ENCODE results near the gene GLIPR1.

Gene GLIPR1

DNA sequence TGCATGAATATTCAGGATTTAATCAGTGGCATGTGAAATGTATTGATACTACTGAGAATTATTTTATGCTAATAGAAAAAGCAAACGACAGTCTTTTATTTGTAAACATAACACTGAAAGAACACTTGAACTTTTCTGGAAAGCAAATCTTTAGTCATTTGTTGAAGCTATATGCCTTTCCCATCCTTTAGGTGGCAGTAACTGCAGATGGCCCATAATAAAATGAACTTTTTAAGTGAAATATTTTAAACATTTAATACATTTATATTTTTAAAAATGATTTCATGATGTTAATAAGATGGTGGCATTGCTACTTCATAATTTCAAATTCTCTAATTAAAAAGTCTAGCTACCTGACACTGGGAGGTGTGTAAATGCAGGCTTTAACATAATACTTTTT, 44.7 kb downstream of the GLIPR1 start:
- no peak overlapping the region for H3K9ac ChIP-seq (ENCODE audit: insufficient read length)
- no peak overlapping the region for H3K27ac ChIP-seq
- DNase-seq (ENCODE audit: low read depth, low spot score), result no peak

DNA sequence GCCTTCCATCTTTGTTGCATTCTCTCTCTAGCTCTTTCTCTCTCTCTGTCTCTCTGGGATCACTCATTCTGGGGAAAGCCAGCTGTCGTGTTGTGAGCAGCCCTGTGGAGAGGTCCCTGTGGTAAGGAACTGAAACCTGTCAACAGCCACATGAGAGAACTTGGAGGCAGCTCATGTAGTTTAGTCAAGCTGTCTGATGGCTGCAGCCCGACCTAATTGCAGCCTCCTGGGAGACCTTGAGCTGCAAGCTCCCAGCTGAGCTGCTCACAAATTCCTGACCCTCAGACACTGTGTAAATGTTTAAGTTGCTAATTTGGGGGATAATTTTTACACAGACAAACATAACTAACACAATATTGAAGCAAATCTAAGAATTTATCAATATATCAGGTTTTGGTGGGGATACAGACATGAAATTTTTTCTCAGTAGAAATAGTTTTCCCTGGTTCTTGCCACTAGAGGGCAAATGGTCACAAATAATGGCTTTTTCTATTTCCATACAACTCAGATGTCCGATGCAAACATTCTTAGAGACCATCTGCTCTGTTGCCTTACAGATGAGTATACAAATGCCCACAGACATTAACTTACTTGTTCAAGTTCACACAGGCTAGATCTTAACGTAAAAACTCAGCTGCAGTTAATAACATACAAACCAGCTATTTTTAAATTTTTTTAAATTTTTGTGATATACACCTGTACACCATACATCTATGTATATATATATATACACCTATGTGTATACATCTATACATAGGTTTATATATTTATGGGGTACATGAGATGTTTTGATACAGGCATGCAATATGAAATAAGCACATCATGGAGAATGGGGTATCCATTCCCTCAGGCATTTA, 46.3 kb downstream of the GLIPR1 start:
- Histone ChIP-seq H3K9me3 (ENCODE audit: low read depth, low read length) (no peaks in the 10 kb centered on the region), H3K36me3 (ENCODE audit: insufficient read depth, low read length) (no peaks in the 10 kb centered on the region), H3K4me3 (no peak overlapping the region), H3K9ac (ENCODE audit: insufficient read length) (no peak overlapping the region), H3K27ac (no peak overlapping the region)
- DNase-seq (ENCODE audit: low read depth, low spot score), result no peak
- TF ChIP-seq POLR2AphosphoS5 (IDR thresholded peaks at IDR 0.05; ENCODE audit: borderline replicate concordance, low read depth, low read length) (no peak), EZH2 (IDR thresholded peaks at IDR 0.05) (no peak), FOXP2 (optimal IDR thresholded peaks at IDR 0.05; ENCODE audit: control extremely low read depth, extremely low read length, insufficient read depth) (no peak)

More for the DNA sequence above, 44.7 kb downstream of the GLIPR1 start:
- H3K9me3 ChIP-seq (ENCODE audit: low read depth, low read length), result no peaks in the 10 kb centered on the region
- H3K4me3 ChIP-seq, result no peak overlapping the region
- no peak for TF ChIP-seq POLR2AphosphoS5 (IDR thresholded peaks at IDR 0.05; ENCODE audit: borderline replicate concordance, low read depth, low read length)
- no peak for TF ChIP-seq EZH2 (IDR thresholded peaks at IDR 0.05)
- no peak for TF ChIP-seq FOXP2 (optimal IDR thresholded peaks at IDR 0.05; ENCODE audit: control extremely low read depth, extremely low read length, insufficient read depth)
- H3K36me3 ChIP-seq (ENCODE audit: insufficient read depth, low read length), result no peaks in the 10 kb centered on the region

DNA sequence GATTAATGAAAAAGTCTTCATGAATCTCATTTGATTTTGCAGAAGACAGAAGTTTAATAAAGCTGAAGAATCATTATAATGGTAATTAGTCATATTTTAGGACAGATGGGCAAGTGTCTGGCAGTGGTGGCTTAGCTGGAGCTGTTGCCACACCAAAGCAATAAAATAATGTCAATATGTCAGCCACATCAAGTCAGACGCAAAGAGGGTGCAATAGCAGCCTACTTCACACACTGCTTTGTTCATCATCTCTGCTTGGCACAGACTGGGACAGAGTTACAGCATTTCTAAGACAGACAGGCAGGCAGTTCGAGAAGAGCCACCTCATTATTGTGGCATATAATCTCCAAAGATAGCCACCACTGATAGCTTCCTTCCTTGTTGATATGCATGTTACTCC, 47.7 kb downstream of the GLIPR1 start:
- Histone ChIP-seq H3K36me3 (ENCODE audit: insufficient read depth, low read length) (no peaks in the 10 kb centered on the region), H3K9me3 (ENCODE audit: low read depth, low read length) (no peaks in the 10 kb centered on the region), H3K9ac (ENCODE audit: insufficient read length) (no peak overlapping the region), H3K27ac (no peak overlapping the region), H3K4me3 (no peak overlapping the region)
- TF ChIP-seq FOXP2 (optimal IDR thresholded peaks at IDR 0.05; ENCODE audit: control extremely low read depth, extremely low read length, insufficient read depth) (no peak), POLR2AphosphoS5 (IDR thresholded peaks at IDR 0.05; ENCODE audit: borderline replicate concordance, low read depth, low read length) (no peak), EZH2 (IDR thresholded peaks at IDR 0.05) (no peak)
- no peak for DNase-seq (ENCODE audit: low read depth, low spot score)

DNA sequence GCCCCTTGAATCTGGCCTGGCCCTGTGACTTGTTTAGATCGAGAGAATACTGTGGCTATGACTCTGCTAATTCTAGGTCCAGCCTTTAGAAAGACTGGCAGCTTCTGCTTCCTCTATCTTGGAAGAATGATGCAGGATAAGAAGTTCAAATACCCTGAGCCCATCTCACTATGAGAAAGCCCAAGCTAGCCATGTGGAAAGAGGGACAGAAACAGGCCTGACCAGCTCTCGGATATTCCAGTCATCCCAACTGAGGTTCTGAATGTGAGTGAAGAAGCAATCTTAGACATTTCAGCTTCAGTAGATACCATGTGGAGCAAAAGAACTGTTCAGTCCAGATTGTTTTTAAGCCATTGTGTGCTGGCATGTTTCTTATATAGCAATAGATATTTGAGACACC, 48.1 kb downstream of the GLIPR1 start:
- Histone ChIP-seq H3K9ac (ENCODE audit: insufficient read length) (no peak overlapping the region), H3K4me3 (no peak overlapping the region), H3K9me3 (ENCODE audit: low read depth, low read length) (no peaks in the 10 kb centered on the region), H3K36me3 (ENCODE audit: insufficient read depth, low read length) (no peaks in the 10 kb centered on the region), H3K27ac (no peak overlapping the region)
- no peak for TF ChIP-seq POLR2AphosphoS5 (IDR thresholded peaks at IDR 0.05; ENCODE audit: borderline replicate concordance, low read depth, low read length)
- no peak for TF ChIP-seq EZH2 (IDR thresholded peaks at IDR 0.05)
- no peak for TF ChIP-seq FOXP2 (optimal IDR thresholded peaks at IDR 0.05; ENCODE audit: control extremely low read depth, extremely low read length, insufficient read depth)
- no peak for DNase-seq (ENCODE audit: low read depth, low spot score)

DNA sequence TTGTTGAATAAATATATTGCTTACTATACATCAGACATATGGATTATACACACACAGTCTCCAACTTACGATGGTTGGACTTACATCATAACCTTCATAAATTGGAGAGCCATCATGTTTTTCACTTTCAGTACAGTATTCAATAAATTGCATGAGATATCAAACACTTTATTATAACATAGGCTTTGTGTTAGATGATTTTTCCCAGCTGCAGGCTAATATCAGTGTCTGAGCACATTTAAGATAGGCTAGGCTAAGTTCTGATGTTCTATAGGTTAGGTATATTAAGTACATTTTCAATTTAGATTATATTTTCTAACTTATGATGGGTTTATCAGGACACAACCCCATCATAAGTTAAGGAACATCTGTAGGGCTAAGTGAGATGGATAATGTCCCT, 48.8 kb downstream of the GLIPR1 start:
- H3K9ac ChIP-seq (ENCODE audit: insufficient read length), result no peak overlapping the region
- TF ChIP-seq FOXP2 (optimal IDR thresholded peaks at IDR 0.05; ENCODE audit: control extremely low read depth, extremely low read length, insufficient read depth), result no peak
- TF ChIP-seq POLR2AphosphoS5 (IDR thresholded peaks at IDR 0.05; ENCODE audit: borderline replicate concordance, low read depth, low read length), result no peak
- TF ChIP-seq EZH2 (IDR thresholded peaks at IDR 0.05), result no peak
- no peaks in the 10 kb centered on the region for H3K36me3 ChIP-seq (ENCODE audit: insufficient read depth, low read length)
- H3K27ac ChIP-seq, result no peak overlapping the region
- no peak for DNase-seq (ENCODE audit: low read depth, low spot score)
- no peak overlapping the region for H3K4me3 ChIP-seq
- H3K9me3 ChIP-seq (ENCODE audit: low read depth, low read length), result no peaks in the 10 kb centered on the region

DNA sequence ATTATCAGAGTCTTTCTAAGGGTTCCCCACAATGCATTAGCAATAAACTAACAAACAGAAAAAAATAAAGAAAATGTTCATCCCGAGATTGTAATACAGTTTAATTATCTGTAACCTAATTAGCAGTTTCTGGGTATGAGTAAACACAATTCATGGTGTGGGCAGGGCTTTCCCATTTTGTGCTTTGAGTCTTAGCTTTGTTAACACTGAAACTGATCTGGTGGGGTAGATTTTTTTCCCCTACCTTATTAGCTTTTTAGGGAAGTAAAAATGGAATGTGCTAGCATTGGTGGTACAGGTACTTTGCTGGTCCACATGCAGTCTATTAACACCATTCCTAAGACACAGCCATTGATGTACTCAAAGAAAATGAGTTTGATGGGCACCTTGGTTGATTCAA, 49.3 kb downstream of the GLIPR1 start:
- Histone ChIP-seq H3K36me3 (ENCODE audit: insufficient read depth, low read length) (no peaks in the 10 kb centered on the region), H3K27ac (no peak overlapping the region), H3K4me3 (no peak overlapping the region), H3K9me3 (ENCODE audit: low read depth, low read length) (no peaks in the 10 kb centered on the region), H3K9ac (ENCODE audit: insufficient read length) (no peak overlapping the region)
- DNase-seq (ENCODE audit: low read depth, low spot score), result no peak
- no peak for TF ChIP-seq FOXP2 (optimal IDR thresholded peaks at IDR 0.05; ENCODE audit: control extremely low read depth, extremely low read length, insufficient read depth)
- no peak for TF ChIP-seq EZH2 (IDR thresholded peaks at IDR 0.05)
- no peak for TF ChIP-seq POLR2AphosphoS5 (IDR thresholded peaks at IDR 0.05; ENCODE audit: borderline replicate concordance, low read depth, low read length)

DNA sequence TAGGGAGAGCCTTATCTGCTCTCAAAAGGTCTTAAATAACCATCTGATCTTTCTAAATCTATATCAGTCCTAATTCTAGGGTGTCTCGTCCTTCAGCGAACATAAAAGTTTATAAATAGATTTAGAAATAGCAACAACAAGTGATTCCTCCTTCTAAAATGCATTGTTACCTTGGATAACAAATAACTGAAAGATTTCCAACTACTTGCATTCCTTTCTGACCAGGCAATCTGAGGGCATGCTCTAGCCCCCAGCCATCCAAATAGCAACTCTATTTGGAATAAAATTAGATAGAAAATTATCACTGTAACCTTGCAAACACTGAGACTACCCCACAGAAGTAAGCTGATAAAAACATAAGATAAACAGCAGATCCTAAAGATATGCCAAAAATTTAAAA, 52.7 kb downstream of the GLIPR1 start:
- no peak overlapping the region for H3K4me3 ChIP-seq

DNA sequence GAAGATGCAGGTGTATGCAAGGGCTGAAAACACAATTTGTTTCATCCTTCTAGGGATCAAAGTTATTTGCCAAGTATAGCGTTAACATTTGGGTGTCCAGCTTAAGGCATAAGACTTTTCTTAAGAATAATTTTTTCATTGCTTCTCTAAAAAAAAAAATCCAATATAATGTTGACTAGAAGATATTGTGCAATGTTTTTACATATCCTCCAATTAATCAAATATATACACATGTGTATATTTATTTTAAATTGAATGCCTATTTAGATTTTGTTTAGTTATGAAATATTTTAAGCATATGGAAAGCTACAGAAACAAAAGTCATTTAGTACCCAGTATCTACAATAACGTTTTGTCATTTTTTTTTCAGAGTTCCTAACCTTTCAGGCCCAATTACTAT, 59.3 kb downstream of the GLIPR1 start:
- H3K9me3 ChIP-seq (ENCODE audit: low read depth, low read length), result no peaks in the 10 kb centered on the region
- no peak overlapping the region for H3K27ac ChIP-seq
- H3K9ac ChIP-seq (ENCODE audit: insufficient read length), result no peak overlapping the region
- no peak overlapping the region for H3K4me3 ChIP-seq
- no peaks in the 10 kb centered on the region for H3K36me3 ChIP-seq (ENCODE audit: insufficient read depth, low read length)
- no peak for TF ChIP-seq POLR2AphosphoS5 (IDR thresholded peaks at IDR 0.05; ENCODE audit: borderline replicate concordance, low read depth, low read length)
- TF ChIP-seq FOXP2 (optimal IDR thresholded peaks at IDR 0.05; ENCODE audit: control extremely low read depth, extremely low read length, insufficient read depth), result no peak
- no peak for TF ChIP-seq EZH2 (IDR thresholded peaks at IDR 0.05)
- DNase-seq (ENCODE audit: low read depth, low spot score), result no peak

More for the DNA sequence above, 52.7 kb downstream of the GLIPR1 start:
- no peaks in the 10 kb centered on the region for H3K36me3 ChIP-seq (ENCODE audit: insufficient read depth, low read length)
- DNase-seq (ENCODE audit: low read depth, low spot score), result no peak
- TF ChIP-seq POLR2AphosphoS5 (IDR thresholded peaks at IDR 0.05; ENCODE audit: borderline replicate concordance, low read depth, low read length) (no peak), EZH2 (IDR thresholded peaks at IDR 0.05) (no peak), FOXP2 (optimal IDR thresholded peaks at IDR 0.05; ENCODE audit: control extremely low read depth, extremely low read length, insufficient read depth) (no peak)
- H3K9me3 ChIP-seq (ENCODE audit: low read depth, low read length), result no peaks in the 10 kb centered on the region
- no peak overlapping the region for H3K9ac ChIP-seq (ENCODE audit: insufficient read length)
- no peak overlapping the region for H3K27ac ChIP-seq
